HepG2 (cell line): ENCODE results near the gene GEMIN4. TPM values are rescaled to one million over a fixed set of nuclear protein-coding genes. Genes with fewer than 3 reads are reported as not detected.

Source experiments
- AHDC1 ChIP-seq: sonication (generic); formaldehyde crosslinking; IDR thresholded peaks from 2 replicates; pipeline ENCODE4 v1.5.1; 2020; ENCODE audit warnings: mild to moderate bottlenecking, missing genetic modification reagents, borderline replicate concordance
- ARID3A ChIP-seq: IDR thresholded peaks from 2 replicates; pipeline ENCODE4 v1.6.1; 2012; ENCODE audit warnings: low read depth, low read length, improper control_type of control experiment
- ATF2 ChIP-seq: sonication (generic); formaldehyde crosslinking; IDR thresholded peaks from 2 replicates; pipeline ENCODE4 v1.4.0; 2020; ENCODE audit warnings: missing genetic modification reagents
- CEBPB ChIP-seq: IDR thresholded peaks from 2 replicates; pipeline ENCODE4 v1.6.1; 2011; ENCODE audit warnings: low read depth, low read length, improper control_type of control experiment, borderline replicate concordance
- ETV5 ChIP-seq: IDR thresholded peaks from 2 replicates; pipeline ENCODE4 v1.6.1; 2018; ENCODE audit warnings: missing biosample characterization, missing genetic modification reagents, inconsistent platforms, borderline replicate concordance
- HNF1B ChIP-seq: sonication (generic); formaldehyde crosslinking; IDR thresholded peaks from 2 replicates; pipeline ENCODE4 v1.5.1; 2020; ENCODE audit warnings: mild to moderate bottlenecking, moderate library complexity, missing genetic modification reagents
- NR3C1 ChIP-seq: sonication (generic); formaldehyde crosslinking; IDR thresholded peaks from 2 replicates; pipeline ENCODE4 v1.4.0; 2020; ENCODE audit warnings: missing genetic modification reagents
- PHF5A ChIP-seq: IDR thresholded peaks from one replicate; pipeline ENCODE4 v1.6.1; 2018; ENCODE audit warnings: low read depth, missing genetic modification reagents; ENCODE audit not compliant: unreplicated experiment
- PRPF4 ChIP-seq: fragments of 200-400 bp; formaldehyde crosslinking; IDR thresholded peaks from 2 replicates; pipeline ENCODE4 v1.6.1; 2016; ENCODE audit warnings: low read length, low read depth; ENCODE audit not compliant: poor library complexity, severe bottlenecking
- TFDP2 ChIP-seq: sonication (generic); formaldehyde crosslinking; IDR thresholded peaks from 2 replicates; pipeline ENCODE4 v1.4.0; 2020; ENCODE audit warnings: missing genetic modification reagents
- ZBTB25 ChIP-seq: IDR thresholded peaks from 2 replicates; pipeline ENCODE4 v1.6.1; 2018; ENCODE audit warnings: missing genetic modification reagents
- ZNF619 ChIP-seq: sonication (generic); formaldehyde crosslinking; IDR thresholded peaks from 2 replicates; pipeline ENCODE4 v1.4.0; 2020; ENCODE audit warnings: mild to moderate bottlenecking, missing genetic modification reagents
- ZZZ3 ChIP-seq: sonication (generic); formaldehyde crosslinking; IDR thresholded peaks from 2 replicates; pipeline ENCODE4 v1.4.0; 2020; ENCODE audit warnings: missing genetic modification reagents, mild to moderate bottlenecking, borderline replicate concordance
- polyA plus RNA-seq, 8 experiments: library from polyadenylated mRNA; depleted of rRNA in 3 of 8; stranded (reverse) in 7 of 8; unstranded in 1 of 8; fragments of >200 nt; fragmentation: Illumina TruSeq in 4 of 8; extraction: Trizol in 4 of 8; gene quantifications; 2 replicates each; pipeline versions ENCODE4 v1.2.1 to v1.2.3, GENCODE V29; 2011 to 2016; ENCODE audit warnings: low read depth in 4 of 8, missing spikeins in 1 of 8, mixed read lengths in 1 of 8; ENCODE audit not compliant: insufficient read depth in 1 of 8
- total RNA-seq, 5 experiments: library from RNA; depleted of rRNA; stranded (reverse); fragments of >200 nt; fragmentation: Illumina TruSeq; extraction: Trizol; gene quantifications; 2 replicates each; pipeline ENCODE4 v1.2.3, GENCODE V29; 2016; ENCODE audit warnings: low read depth in 1 of 5

GEMIN4 gene
- total and polyA plus RNA-seq, 2 of the 13 experiments (the other 11 are each of a cell fraction or from before 2014, with no cell fraction given) = 10.8 to 22.7 TPM

GRCh38 chr17:752002-752619 is at the start of gene GEMIN4 (continued):
- TF ChIP-seq AHDC1 (CRISPR knock-in tag) (no peak), ETV5 (CRISPR knock-in tag) (peak; percentile 46), PRPF4 (no peak), CEBPB (no peak), PHF5A (no peak), ZBTB25 (CRISPR knock-in tag) (0 out of 2 replicates have a peak, but pooled peaks have one; percentile 17), ZNF619 (CRISPR knock-in tag) (no peak), ARID3A (no peak), TFDP2 (CRISPR knock-in tag) (peak; percentile 95), ATF2 (no peak), ZZZ3 (CRISPR knock-in tag) (peak; percentile 69; the same call in 1 of the 2 replicates), NR3C1 (CRISPR knock-in tag) (no peak), HNF1B (no peak)
